GM21576 (cell line): ENCODE results near the gene CELSR1.

Experiments used
- ATAC-seq: cut with Tn5 transposase; IDR thresholded peaks from one replicate; pipeline ENCODE4 v1.9.1; 2021; ENCODE audit warnings: mild to moderate bottlenecking, moderate library complexity; ENCODE audit not compliant: unreplicated experiment

Gene CELSR1

GRCh38 chr22:46354176-46354992 lies 183.0 kb downstream of the CELSR1 start:
- ATAC-seq = no peak

- no peak for ATAC-seq
These were observed 183.8 kb downstream of the CELSR1 start for GRCh38 chr22:46353483-46354105.

GRCh38 chr22:46352691-46353386 lies 184.6 kb downstream of the CELSR1 start:
- no peak for ATAC-seq

- ATAC-seq = no peak
These were observed 185.1 kb downstream of the CELSR1 start for GRCh38 chr22:46352276-46352675.

GRCh38 chr22:46351767-46352166 lies 185.7 kb downstream of the CELSR1 start:
- ATAC-seq = no peak

- ATAC-seq = no peak
These were observed 186.2 kb downstream of the CELSR1 start for GRCh38 chr22:46351131-46351735.

GRCh38 chr22:46350646-46351045 lies 186.8 kb downstream of the CELSR1 start:
- ATAC-seq = no peak

- ATAC-seq = no peak
These were observed 187.3 kb downstream of the CELSR1 start for GRCh38 chr22:46350121-46350520.

GRCh38 chr22:46349681-46350080 lies 187.7 kb downstream of the CELSR1 start:
- no peak for ATAC-seq

- no peak for ATAC-seq
These were observed 188.2 kb downstream of the CELSR1 start for GRCh38 chr22:46349238-46349637.

GRCh38 chr22:46348099-46348695 lies 189.2 kb downstream of the CELSR1 start:
- no peak for ATAC-seq

GRCh38 chr22:46347646-46348045 lies 189.8 kb downstream of the CELSR1 start:
- ATAC-seq = no peak

GRCh38 chr22:46346680-46347405 lies 190.6 kb downstream of the CELSR1 start:
- ATAC-seq = no peak

GRCh38 chr22:46340676-46341075 lies 196.7 kb downstream of the CELSR1 start:
- ATAC-seq = no peak

- ATAC-seq = no peak
These were observed 197.5 kb downstream of the CELSR1 start for GRCh38 chr22:46339956-46340355.

- no peak for ATAC-seq
These were observed 198.8 kb downstream of the CELSR1 start for GRCh38 chr22:46338636-46339035.

GRCh38 chr22:46337870-46338269 lies 199.6 kb downstream of the CELSR1 start:
- no peak for ATAC-seq

GRCh38 chr22:46336119-46337078 lies 201.0 kb downstream of the CELSR1 start:
- peak; percentile 14 for ATAC-seq
